Activated naive CD4-positive, alpha-beta T cell treated with anti-CD3 and anti-CD28 coated beads, Interleukin-2, amount 50 U/mL, for 24 hours (primary cell): ENCODE measurements around the gene ABTB2.
A peak's percentile ranks its signal among the peaks of the same experiment; 100 is the strongest.
"Not testable (repeated sequence)": the region's sequence is repeated elsewhere in the genome, so short reads cannot be mapped to it uniquely, and the experiment has no call there.

Experiments
- H3K27ac Mint-ChIP-seq: one replicate; pipeline ENCODE4 v1.8.0; 2021; ENCODE audit warnings: mild to moderate bottlenecking, mixed read lengths
- H3K27me3 Mint-ChIP-seq: one replicate; pipeline ENCODE4 v1.8.0; 2021; ENCODE audit warnings: mixed read lengths
- H3K36me3 Mint-ChIP-seq: one replicate; pipeline ENCODE4 v1.8.0; 2021; ENCODE audit warnings: mixed read lengths
- H3K4me1 Mint-ChIP-seq: one replicate; pipeline ENCODE4 v1.8.0; 2021; ENCODE audit warnings: mixed read lengths
- H3K4me3 Mint-ChIP-seq: one replicate; pipeline ENCODE4 v1.8.0; 2021; ENCODE audit warnings: mild to moderate bottlenecking, mixed read lengths
- H3K9me3 Mint-ChIP-seq: one replicate; pipeline ENCODE4 v1.8.0; 2021; ENCODE audit warnings: mixed read lengths

The ABTB2 gene

DNA sequence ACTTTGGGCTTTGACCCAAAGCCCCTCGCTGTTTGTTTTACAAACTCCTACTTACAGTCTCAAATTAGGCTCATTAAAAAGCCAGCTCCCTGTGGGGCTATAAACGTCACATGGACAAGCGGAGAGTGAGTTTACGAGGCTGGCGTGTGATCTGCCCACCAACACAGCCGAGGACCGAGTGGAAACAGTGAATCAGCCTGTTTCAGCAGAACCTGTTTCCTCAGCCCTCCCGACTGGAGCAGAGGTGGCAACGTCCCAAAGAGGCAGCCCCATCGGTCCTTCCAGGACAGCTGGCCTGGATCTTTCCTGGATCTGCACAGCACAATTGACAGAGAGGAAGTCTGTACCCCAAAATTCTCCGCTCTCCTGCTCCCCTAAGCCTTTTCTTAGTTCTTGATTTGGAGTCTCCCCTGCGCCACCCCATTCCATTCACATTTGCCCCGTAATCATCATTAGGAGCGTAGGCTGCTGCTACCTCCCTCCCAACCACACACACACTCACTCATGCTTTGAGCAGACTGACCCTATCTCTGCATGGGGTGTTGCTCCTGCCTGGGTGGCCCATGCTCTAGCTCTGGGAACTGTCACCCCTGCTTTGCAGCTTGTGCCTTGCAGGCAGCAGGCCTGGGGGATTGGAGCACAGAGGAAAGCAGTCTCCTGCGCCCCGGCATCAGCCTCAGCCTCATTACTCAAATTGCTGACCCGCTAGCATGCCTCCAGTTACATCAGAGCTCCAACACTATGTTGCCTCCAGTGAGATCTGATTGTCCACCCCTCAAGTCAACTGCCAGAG lies 134.6 kb downstream of the ABTB2 start:
- no peaks in the 10 kb centered on the region for H3K4me1 Mint-ChIP-seq
- no peak overlapping the region for H3K4me3 Mint-ChIP-seq
- H3K36me3 Mint-ChIP-seq, result no peaks in the 10 kb centered on the region
- H3K27ac Mint-ChIP-seq, result no peak overlapping the region
- no peaks in the 10 kb centered on the region for H3K9me3 Mint-ChIP-seq
- H3K27me3 Mint-ChIP-seq, result no peaks in the 10 kb centered on the region

DNA sequence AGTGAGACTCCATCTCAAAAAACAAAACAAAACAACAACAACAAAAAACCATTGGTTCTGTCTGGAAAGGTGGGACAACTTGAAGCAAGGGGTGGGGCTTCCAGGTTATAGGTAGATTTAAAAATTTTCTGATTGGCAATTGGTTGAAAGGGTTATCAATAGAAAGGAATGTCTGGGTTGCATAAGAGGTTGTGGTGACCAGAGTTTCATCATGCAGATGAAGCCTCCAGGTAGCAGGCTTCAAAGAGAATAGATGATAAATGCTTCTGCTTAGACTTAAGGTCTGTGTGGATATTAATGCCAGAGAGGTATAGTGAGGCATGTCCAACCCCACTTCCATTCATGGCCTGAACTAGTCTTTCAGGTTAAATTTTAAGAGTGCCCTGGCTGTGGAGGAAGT lies 135.8 kb downstream of the ABTB2 start:
- H3K9me3 Mint-ChIP-seq, result no peaks in the 10 kb centered on the region
- no peaks in the 10 kb centered on the region for H3K27me3 Mint-ChIP-seq
- no peaks in the 10 kb centered on the region for H3K36me3 Mint-ChIP-seq
- no peak overlapping the region for H3K4me3 Mint-ChIP-seq
- H3K27ac Mint-ChIP-seq, result no peak overlapping the region
- no peaks in the 10 kb centered on the region for H3K4me1 Mint-ChIP-seq

DNA sequence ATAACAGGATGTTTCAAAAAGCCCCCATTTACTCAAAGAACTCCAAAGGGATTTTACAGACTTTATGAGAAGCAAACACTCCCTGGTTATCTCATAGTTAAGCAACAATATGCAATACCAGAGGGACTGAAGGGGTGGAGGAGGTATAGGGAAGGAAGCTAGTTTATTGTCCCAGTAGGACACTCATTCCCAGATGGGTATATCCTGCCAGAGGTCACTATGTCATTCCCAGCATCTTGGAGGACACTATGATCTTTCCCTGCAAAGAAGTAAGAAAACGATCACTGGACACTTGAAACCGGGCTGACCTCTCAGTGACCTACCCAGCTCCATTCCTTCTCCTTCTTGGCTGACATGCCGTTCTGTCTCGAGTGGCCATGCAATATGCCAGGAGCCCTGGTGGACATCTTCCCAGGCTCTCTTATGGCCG lies 137.9 kb downstream of the ABTB2 start:
- Mint-ChIP-seq H3K27me3 (no peaks in the 10 kb centered on the region), H3K27ac (no peak overlapping the region), H3K9me3 (no peaks in the 10 kb centered on the region), H3K36me3 (no peaks in the 10 kb centered on the region), H3K4me3 (no peak overlapping the region), H3K4me1 (peaks cover 4% of the 10 kb centered on the region)

DNA sequence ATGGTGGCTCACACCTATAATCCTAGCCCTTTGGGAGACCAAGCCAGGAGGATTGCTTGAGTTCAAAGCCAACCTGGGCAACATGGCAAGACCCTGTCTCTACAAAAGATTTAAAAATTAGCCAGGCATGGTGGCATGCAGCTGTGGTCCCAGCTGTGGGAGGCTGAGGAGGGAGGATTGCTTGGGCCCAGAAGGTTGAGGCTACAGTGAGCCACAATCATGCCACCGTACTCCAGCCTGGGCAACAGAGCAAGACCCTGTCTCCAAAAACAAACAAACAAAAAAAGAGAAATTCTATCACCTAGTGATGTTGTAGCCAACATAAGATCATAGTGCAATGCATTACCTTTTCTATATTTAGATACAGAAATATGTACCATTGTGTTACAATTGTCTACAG lies 138.5 kb downstream of the ABTB2 start:
- Mint-ChIP-seq H3K4me3 (no peak overlapping the region), H3K9me3 (no peaks in the 10 kb centered on the region), H3K27me3 (no peaks in the 10 kb centered on the region), H3K27ac (no peak overlapping the region), H3K4me1 (peaks cover 11% of the 10 kb centered on the region), H3K36me3 (no peaks in the 10 kb centered on the region)

DNA sequence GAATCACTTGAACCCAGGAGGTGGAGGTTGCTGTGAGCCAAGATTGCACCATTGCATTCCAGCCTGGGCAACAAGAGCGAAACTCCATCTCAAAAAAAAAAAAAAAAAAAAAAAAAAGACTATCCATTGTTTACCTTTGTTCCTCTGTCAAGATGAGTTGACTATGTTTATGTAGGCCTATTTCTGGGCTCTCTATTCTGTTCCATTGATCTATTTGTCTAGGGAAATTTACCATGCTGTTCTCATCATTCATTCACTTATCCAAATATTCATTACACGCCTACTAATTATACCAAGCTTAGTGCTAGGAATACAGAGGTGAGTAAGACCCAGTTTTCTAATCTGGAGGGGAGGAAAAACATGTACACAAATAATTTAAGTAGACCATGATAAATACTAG lies 139.1 kb downstream of the ABTB2 start:
- H3K4me1 Mint-ChIP-seq, result peaks cover 14% of the 10 kb centered on the region
- not testable (repeated sequence) for H3K27me3 Mint-ChIP-seq, H3K9me3 Mint-ChIP-seq, H3K27ac Mint-ChIP-seq, H3K36me3 Mint-ChIP-seq, H3K4me3 Mint-ChIP-seq

DNA sequence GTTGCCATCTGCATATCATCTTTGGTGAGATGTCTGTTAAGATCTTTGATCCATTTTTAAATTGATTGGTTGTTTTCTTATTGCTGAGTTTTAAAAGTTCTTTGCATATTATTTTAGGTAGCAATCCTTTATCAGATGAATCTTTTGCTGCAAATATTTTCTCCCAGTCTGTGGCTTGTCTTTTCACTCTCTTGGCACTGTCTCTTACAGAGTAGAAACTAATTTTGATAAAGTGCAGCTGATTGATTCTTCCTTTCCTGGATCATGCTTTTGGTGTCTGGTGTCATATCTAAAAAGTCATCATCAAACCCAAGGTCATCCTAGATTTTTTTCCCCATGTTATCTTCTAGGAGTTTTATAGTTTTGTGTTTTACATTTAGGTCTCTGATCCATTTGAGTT lies 139.7 kb downstream of the ABTB2 start:
- peaks cover 14% of the 10 kb centered on the region for H3K4me1 Mint-ChIP-seq
- no peak overlapping the region for H3K27ac Mint-ChIP-seq
- H3K27me3 Mint-ChIP-seq, result no peaks in the 10 kb centered on the region
- H3K4me3 Mint-ChIP-seq, result no peak overlapping the region
- H3K36me3 Mint-ChIP-seq, result no peaks in the 10 kb centered on the region
- no peaks in the 10 kb centered on the region for H3K9me3 Mint-ChIP-seq

DNA sequence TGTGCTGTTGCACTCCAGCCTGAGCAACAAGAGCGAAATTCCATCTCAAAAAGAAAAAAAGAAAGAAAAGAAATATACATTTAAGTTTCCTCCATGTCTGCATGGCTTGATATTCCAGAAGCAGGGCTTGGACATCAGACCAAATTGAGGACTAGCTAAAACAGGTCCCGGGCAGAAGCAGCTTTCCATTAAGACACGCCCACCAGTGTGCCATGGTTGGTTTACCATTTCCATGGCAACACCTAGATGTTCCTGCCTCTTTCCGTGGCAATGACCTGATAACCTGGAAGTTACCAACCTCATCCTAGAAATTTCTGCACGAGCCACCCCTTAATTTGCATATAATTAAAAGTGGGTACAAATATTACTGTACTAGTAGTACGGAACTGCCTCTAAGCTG lies 141.1 kb downstream of the ABTB2 start:
- no peaks in the 10 kb centered on the region for H3K36me3 Mint-ChIP-seq
- H3K4me1 Mint-ChIP-seq, result peaks cover 14% of the 10 kb centered on the region
- H3K4me3 Mint-ChIP-seq, result no peak overlapping the region
- no peak overlapping the region for H3K27ac Mint-ChIP-seq
- no peaks in the 10 kb centered on the region for H3K27me3 Mint-ChIP-seq
- H3K9me3 Mint-ChIP-seq, result no peaks in the 10 kb centered on the region

DNA sequence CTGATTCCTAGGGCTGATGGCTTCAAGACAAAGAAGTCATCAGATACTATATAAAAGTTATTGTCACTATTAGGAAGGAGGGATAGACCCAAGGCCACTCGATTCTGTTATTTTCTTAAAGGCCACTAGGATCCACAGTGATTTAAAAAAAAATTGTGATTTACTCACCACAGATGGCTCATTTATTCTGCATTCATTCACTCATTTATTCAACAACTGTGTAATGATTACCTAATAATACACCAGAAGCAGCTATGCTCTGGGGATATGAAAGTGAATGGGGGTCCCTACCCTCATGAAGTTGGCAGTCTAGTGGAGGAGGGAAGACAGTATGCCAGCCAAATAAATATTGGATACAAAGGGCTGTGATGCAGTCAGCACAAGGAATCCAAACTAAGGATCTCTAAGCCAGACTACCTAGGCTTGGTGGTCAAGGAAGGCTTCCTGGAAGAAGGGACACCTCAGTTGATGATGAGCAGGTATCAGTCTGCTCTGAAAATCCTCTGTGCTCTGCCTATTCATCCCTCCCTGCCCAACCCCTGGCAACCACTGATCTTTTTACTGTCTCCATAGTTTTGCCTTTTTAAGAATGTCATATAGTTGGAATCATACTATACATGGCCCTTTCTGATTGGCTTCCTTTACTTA lies 141.9 kb downstream of the ABTB2 start:
- no peaks in the 10 kb centered on the region for H3K27me3 Mint-ChIP-seq
- H3K27ac Mint-ChIP-seq, result no peak overlapping the region
- H3K36me3 Mint-ChIP-seq, result no peaks in the 10 kb centered on the region
- H3K4me1 Mint-ChIP-seq, result peaks cover 14% of the 10 kb centered on the region
- H3K9me3 Mint-ChIP-seq, result no peaks in the 10 kb centered on the region
- no peak overlapping the region for H3K4me3 Mint-ChIP-seq

DNA sequence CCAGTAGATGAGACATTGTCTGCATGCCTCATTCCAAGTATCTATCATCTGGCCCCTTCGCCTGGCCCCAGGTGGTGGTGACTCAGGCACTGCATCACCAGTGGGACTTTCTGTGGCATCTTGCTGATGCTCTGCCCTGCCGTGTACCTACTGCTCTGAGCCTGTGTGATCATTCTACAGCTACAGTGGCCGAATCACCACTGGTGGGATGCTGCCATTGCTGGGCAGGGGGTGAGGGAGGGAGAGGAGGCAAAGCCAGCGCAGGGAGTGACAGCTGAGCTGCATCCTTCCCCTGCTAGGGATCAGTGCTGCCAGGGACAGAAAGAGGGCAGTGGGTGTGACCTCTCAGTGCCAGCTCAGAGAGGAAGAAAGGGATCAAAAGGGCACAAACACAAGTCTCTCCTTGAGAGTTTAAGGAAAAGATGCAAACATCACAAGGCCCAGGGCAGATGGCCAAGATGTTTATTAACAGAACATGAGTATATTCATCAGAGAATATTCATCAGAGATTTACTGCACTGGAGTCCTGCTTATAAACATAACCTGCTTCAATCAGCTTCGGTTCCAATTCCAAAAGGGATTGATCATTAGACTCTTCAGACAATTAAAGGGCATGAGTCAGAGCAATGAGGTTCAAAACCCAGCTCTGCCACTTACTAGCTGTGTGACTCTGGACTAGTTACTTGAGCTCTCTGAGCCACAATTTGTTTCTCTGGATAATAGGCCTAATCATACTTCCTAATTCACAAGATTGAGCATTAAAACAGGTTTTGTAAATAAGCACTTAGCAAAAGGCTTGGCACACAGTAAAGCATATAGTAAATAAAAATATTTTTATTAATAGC lies 142.6 kb downstream of the ABTB2 start:
- no peaks in the 10 kb centered on the region for H3K27me3 Mint-ChIP-seq
- H3K9me3 Mint-ChIP-seq, result no peaks in the 10 kb centered on the region
- H3K36me3 Mint-ChIP-seq, result no peaks in the 10 kb centered on the region
- peak overlapping the region; percentile 33 for H3K27ac Mint-ChIP-seq
- peaks cover 14% of the 10 kb centered on the region for H3K4me1 Mint-ChIP-seq
- peak overlapping the region; percentile 44 for H3K4me3 Mint-ChIP-seq

DNA sequence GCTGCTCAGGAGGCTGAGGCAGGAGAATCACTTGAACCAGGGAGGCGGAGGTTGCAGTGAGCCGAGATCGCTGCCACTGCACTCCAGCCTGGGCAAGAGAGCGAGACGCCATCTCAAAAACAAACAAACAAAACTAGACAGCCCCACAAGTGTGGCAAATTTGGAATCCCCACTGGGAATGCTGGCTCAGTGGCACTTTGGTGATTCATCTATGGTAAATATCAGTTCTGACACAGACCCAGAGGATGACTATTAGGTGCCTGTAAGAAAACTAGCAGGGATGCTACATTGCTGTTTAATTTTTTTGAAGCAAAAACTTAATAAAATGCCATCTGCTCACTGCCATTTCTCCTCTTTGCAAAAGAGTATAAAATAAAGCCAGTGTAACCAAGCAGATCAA lies 144.4 kb downstream of the ABTB2 start:
- Mint-ChIP-seq H3K36me3 (no peaks in the 10 kb centered on the region), H3K9me3 (no peaks in the 10 kb centered on the region), H3K4me3 (no peak overlapping the region), H3K27ac (no peak overlapping the region), H3K27me3 (no peaks in the 10 kb centered on the region), H3K4me1 (peaks cover 14% of the 10 kb centered on the region)

DNA sequence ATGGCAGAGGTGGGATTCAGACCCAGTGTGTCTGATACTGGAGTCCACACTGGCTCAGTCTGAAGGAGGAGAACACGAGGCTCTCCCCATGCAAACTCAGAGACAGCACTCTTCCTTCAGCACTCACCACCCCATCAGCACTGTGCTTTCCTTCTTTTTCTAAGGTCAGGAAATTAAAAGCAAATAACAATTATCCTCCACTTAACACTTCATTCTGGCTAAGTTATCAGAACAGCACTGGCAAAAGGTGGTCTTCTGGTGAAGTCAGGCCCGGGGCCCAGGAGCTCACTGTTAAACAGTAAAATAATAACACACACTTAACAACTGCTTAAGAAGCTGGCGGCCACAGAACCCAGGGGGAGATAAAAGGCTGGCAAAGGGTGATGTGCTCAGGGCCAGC lies 145.2 kb downstream of the ABTB2 start:
- Mint-ChIP-seq H3K27ac (no peak overlapping the region), H3K4me3 (no peak overlapping the region), H3K36me3 (no peaks in the 10 kb centered on the region), H3K9me3 (no peaks in the 10 kb centered on the region), H3K27me3 (no peaks in the 10 kb centered on the region), H3K4me1 (peaks cover 14% of the 10 kb centered on the region)

DNA sequence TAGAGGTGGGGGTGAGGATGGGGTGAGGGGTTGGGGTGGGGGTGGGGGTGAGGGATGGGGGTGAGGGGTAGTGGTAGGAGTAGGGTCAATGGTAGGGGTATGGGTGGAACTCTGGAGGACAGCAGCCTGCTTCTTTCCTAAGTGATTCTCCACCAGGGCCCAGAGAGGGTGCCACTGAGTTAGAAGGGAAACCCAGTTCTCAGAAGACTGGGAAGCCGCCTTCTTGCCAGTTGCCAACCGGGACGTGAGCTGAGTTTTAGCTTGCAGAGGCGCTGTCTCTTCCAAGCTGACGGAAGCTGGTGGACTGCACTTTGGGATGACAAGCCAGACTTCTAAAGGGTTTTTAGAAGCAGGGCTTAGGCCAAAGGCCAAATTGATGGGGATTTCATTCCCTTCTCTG lies 148.0 kb downstream of the ABTB2 start:
- no peak overlapping the region for H3K4me3 Mint-ChIP-seq
- H3K27ac Mint-ChIP-seq, result no peak overlapping the region
- H3K9me3 Mint-ChIP-seq, result no peaks in the 10 kb centered on the region
- H3K4me1 Mint-ChIP-seq, result peaks cover 9% of the 10 kb centered on the region
- H3K36me3 Mint-ChIP-seq, result no peaks in the 10 kb centered on the region
- H3K27me3 Mint-ChIP-seq, result no peaks in the 10 kb centered on the region

DNA sequence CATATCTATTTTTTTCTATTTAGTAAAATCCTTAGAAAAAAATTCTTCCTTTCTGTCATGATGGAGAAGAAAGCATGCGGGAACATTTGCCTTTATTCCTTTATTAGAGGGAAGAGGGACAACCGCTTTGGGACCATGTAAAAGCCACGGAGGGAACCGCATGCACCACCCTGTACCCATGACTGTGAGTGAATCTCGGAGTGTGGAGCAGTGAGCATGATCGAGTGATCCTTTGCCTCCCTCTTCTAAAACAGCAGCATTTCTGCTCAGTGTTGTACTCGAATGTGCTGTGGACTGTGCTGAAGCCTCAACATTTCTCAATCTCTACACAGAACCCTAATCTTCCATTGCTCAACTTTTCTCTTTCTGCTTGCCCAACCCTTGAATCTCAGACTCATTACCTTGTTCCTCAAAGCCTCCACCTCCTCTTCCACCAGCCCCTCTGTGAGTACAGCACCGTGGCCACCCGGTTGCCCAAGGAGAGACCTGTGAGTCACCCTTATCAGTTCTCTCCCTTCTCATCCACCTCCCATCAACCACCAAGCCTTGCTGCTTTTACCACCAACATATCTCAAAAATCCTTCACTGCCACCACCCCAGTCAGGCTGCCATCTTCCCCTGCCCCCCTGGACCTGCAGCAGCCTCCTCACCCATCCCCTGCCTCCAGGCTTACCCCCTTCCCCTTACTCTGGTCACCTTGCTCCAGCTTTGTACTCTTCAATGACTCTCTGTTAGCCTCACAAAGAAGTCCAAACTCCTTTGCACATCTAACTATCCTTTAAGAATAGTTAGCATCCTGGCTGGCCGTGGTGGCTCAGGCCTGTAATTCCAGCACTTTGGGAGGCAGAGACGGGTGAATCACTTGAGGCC lies 149.3 kb downstream of the ABTB2 start:
- Mint-ChIP-seq H3K27me3 (no peaks in the 10 kb centered on the region), H3K36me3 (no peaks in the 10 kb centered on the region), H3K4me1 (peaks cover 7% of the 10 kb centered on the region), H3K9me3 (no peaks in the 10 kb centered on the region), H3K27ac (no peak overlapping the region), H3K4me3 (no peak overlapping the region)

DNA sequence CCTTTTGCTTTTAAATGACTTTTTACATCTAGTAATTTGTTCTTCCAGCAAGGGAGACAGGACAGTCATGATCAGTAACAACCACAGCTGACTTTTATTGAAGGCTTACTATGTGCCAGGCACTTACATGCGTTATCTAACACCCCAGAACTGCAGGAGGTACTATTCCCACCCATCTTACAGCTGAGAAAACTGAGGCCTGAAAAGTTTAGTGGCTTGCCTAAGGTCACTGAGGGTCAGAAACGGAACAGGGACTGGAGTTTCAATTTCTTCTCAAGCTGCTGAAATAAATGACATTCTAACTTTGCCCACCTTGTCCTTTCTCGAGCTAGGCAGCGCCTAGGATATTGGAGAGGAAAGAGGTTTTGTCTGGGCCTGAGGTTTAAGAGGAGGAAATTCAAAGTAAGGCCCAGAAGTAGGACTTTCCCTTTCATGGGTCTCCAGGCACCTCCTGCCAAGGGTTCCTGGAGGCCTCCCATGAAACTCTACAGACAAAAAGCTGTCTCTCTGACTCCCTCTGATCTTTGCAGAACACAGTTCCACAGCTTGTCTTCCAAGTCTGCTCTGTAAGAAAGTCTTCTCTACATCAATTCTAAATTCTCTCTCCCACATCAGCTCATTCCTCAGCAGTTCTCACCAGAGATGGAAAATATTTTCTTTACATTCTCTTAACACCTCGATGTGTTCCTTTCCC lies 150.2 kb downstream of the ABTB2 start:
- Mint-ChIP-seq H3K27me3 (no peaks in the 10 kb centered on the region), H3K36me3 (no peaks in the 10 kb centered on the region), H3K27ac (no peak overlapping the region), H3K4me1 (peaks cover 12% of the 10 kb centered on the region), H3K4me3 (no peak overlapping the region), H3K9me3 (no peaks in the 10 kb centered on the region)
